HepG2 (cell line): ENCODE data around the gene SYAP1. TPM values are rescaled to one million over a fixed set of nuclear protein-coding genes. Genes with fewer than 3 reads are reported as not detected.
"Not testable (repeated sequence)": the region's sequence is repeated elsewhere in the genome, so short reads cannot be mapped to it uniquely, and the experiment has no call there.

Experiments
- ATAC-seq: fragments of 200-7000 bp; cut with Tn5 transposase; 3 replicates; pipeline ENCODE4 v1.9.1; 2020; ENCODE audit warnings: mild to moderate bottlenecking, moderate library complexity
- BruUV-seq: library from RNA; stranded (reverse); fragments of 400-500 nt; replicated peaks from 2 replicates; lab custom pipeline; 2021; lab: Mats Ljungman, UMichigan
- CTCF ChIA-PET: fragments of 300-600 bp; formaldehyde crosslinking; extraction: SDS; loops from one replicate; lab custom pipeline; 2021; ENCODE audit warnings: low total read pairs, inconsistent platforms, low intra/inter-chr PET ratio; lab: Yijun Ruan, JAX
- POLR2A ChIA-PET: fragments of 350-600 bp; sonication (Branson Sonifier 250); formaldehyde crosslinking; loops from one replicate; lab custom pipeline; 2020; ENCODE audit warnings: antibody characterized with exemption, inconsistent platforms; lab: Yijun Ruan, JAX
- DNase-seq: peaks from one replicate; pipeline ENCODE4 v3.0.0-alpha.2; 2015; ENCODE audit warnings: low spot score
- FAIRE-seq: peaks from 3 replicates; lab custom pipeline; 2011; peaks lifted over from hg19 to GRCh38; lab: Jason Lieb, UNC
- H2AFZ ChIP-seq: one replicate; pipeline ENCODE4 v1.6.1; 2011; ENCODE audit warnings: low read length, inconsistent platforms
- H3K27ac ChIP-seq: fragments of 300-600 bp; 3 replicates; pipeline ENCODE4 v1.8.0; 2011; ENCODE audit warnings: mixed run types, mild to moderate bottlenecking, mixed read lengths, low read length, inconsistent platforms; ENCODE audit not compliant: insufficient read depth; ENCODE audit errors: extremely low read length
- H3K27me3 ChIP-seq, 2 experiments: fragments of 200-600 bp in 1 of 2; 2 replicates in 1 of 2; 3 replicates in 1 of 2; pipeline versions ENCODE4 v1.6.0 to v1.8.0; 2011; ENCODE audit warnings: low read length in 2 of 2, mild to moderate bottlenecking in 2 of 2, moderate library complexity in 2 of 2, inconsistent platforms in 1 of 2; ENCODE audit not compliant: insufficient read depth in 2 of 2, control insufficient read depth in 1 of 2
- H3K36me3 ChIP-seq, 2 experiments: fragments of 200-600 bp in 1 of 2; replicated peaks in 1 of 2; 2 replicates in 1 of 2; 3 replicates in 1 of 2; pipeline versions ENCODE4 v1.5.1 to v1.8.0; 2011; ENCODE audit warnings: low read length in 2 of 2, inconsistent platforms in 1 of 2; ENCODE audit not compliant: insufficient read depth in 2 of 2, control insufficient read depth in 1 of 2
- H3K4me1 ChIP-seq: 2 replicates; pipeline ENCODE4 v1.5.1; 2012; ENCODE audit warnings: low read length, inconsistent platforms; ENCODE audit not compliant: insufficient read depth
- H3K4me2 ChIP-seq: 2 replicates; pipeline ENCODE4 v1.6.0; 2011; ENCODE audit warnings: low read depth, low read length, inconsistent platforms
- H3K4me3 ChIP-seq, 3 experiments: fragments of 200-600 bp in 1 of 3; sonication (generic), shearing (Covaris generic) in 1 of 3; replicated peaks in 1 of 3; 2 replicates each; pipeline ENCODE4 v1.5.1; 2011 to 2016; ENCODE audit warnings: low read length in 3 of 3, inconsistent platforms in 2 of 3, low read depth in 2 of 3, mild to moderate bottlenecking in 2 of 3, control low read depth in 1 of 3, mixed read lengths in 1 of 3; ENCODE audit not compliant: insufficient read depth in 1 of 3
- H3K79me2 ChIP-seq: one replicate; pipeline ENCODE4 v1.6.1; 2011; ENCODE audit warnings: low read length, inconsistent platforms; ENCODE audit not compliant: insufficient read depth
- H3K9ac ChIP-seq: 2 replicates; pipeline ENCODE4 v1.6.0; 2011; ENCODE audit warnings: mild to moderate bottlenecking, low read depth, low read length, inconsistent platforms; ENCODE audit not compliant: insufficient read depth
- H3K9me3 ChIP-seq: 2 replicates; pipeline ENCODE4 v1.5.1; 2012; ENCODE audit warnings: mild to moderate bottlenecking, low read length
- H4K20me1 ChIP-seq: 2 replicates; pipeline ENCODE4 v1.6.0; 2011; ENCODE audit warnings: inconsistent platforms, mild to moderate bottlenecking, low read length, moderate library complexity; ENCODE audit not compliant: insufficient read depth
- WGBS: methylation state at CpG from one replicate; pipeline ENCODE4 v1.1.6; 2017; ENCODE audit warnings: low lambda C conversion rate; 5-methylcytosine and 5-hydroxymethylcytosine counted together
- in situ Hi-C: cut with HindIII; loops from 2 replicates; pipeline ENCODE4 v1.10.0; 2017; ENCODE audit warnings: low pct_unique_long_range_greater_than_20kb; ENCODE audit not compliant: extremely low pct_ligation_motif_present
- intact Hi-C: fragments of 100-400 bp; cut with micrococcal nuclease; formaldehyde crosslinking; loops from one replicate; pipeline ENCODE4 v1.10.0; 2022; ENCODE audit not compliant: unreplicated experiment
- polyA plus RNA-seq, 8 experiments: library from polyadenylated mRNA; depleted of rRNA in 3 of 8; stranded (reverse) in 7 of 8; unstranded in 1 of 8; fragments of >200 nt; fragmentation: Illumina TruSeq in 4 of 8; extraction: Trizol in 4 of 8; gene quantifications; 2 replicates each; pipeline versions ENCODE4 v1.2.1 to v1.2.3, GENCODE V29; 2011 to 2016; ENCODE audit warnings: low read depth in 4 of 8, missing spikeins in 1 of 8, mixed read lengths in 1 of 8; ENCODE audit not compliant: insufficient read depth in 1 of 8
- total RNA-seq, 5 experiments: library from RNA; depleted of rRNA; stranded (reverse); fragments of >200 nt; fragmentation: Illumina TruSeq; extraction: Trizol; gene quantifications; 2 replicates each; pipeline ENCODE4 v1.2.3, GENCODE V29; 2016; ENCODE audit warnings: low read depth in 1 of 5

SYAP1 gene
- total and polyA plus RNA-seq, 2 of the 13 experiments (the other 11 are each of a cell fraction or from before 2014, with no cell fraction given): 4.9 to 18.5 TPM

GRCh38 chrX:16715638-16716037, 3.8 kb upstream of the SYAP1 start:
- H3K4me3 ChIP-seq, H3K36me3 ChIP-seq, ATAC-seq, H3K4me2 ChIP-seq, POLR2A ChIA-PET, in situ Hi-C loops, BruUV-seq, H3K9ac ChIP-seq, FAIRE-seq, CTCF ChIA-PET, DNase-seq, H3K27me3 ChIP-seq, H3K9me3 ChIP-seq, H4K20me1 ChIP-seq, H2AFZ ChIP-seq, H3K27ac ChIP-seq: not testable (repeated sequence)
- WGBS: 92% methylated on average over 5 of the region's 6 CpGs
- intact Hi-C loops: loop anchor here (10.0 kb wide), 2 partner anchors 69 to 1841 kb away; partner anchors contain the start of genes FANCB, MOSPD2 and TXLNG
- Histone ChIP-seq H3K79me2 (peaks cover 18% of the 10 kb centered on the region), H3K4me1 (peaks cover 24% of the 10 kb centered on the region)

- FAIRE-seq, H3K27ac ChIP-seq, H3K9ac ChIP-seq, H3K27me3 ChIP-seq, BruUV-seq, DNase-seq, H2AFZ ChIP-seq, POLR2A ChIA-PET, H3K36me3 ChIP-seq, H3K4me3 ChIP-seq, H3K9me3 ChIP-seq, in situ Hi-C loops, H4K20me1 ChIP-seq, CTCF ChIA-PET, H3K4me2 ChIP-seq, ATAC-seq: not testable (repeated sequence)
- intact Hi-C loops: loop anchor here (10.0 kb wide), 2 partner anchors 68 to 1842 kb away; partner anchors contain the start of genes FANCB, MOSPD2 and TXLNG
- H3K79me2 ChIP-seq: peaks cover 18% of the 10 kb centered on the region
- peaks cover 22% of the 10 kb centered on the region for H3K4me1 ChIP-seq
- 77% methylated on average over 5 of the region's 6 CpGs for WGBS
Measured at GRCh38 chrX:16716451-16716850, 3.0 kb upstream of the SYAP1 start.
